Esophagus squamous epithelium (tissue), 5 donors: ENCODE measurements around the gene LRP1B. TPM values are rescaled to one million over a fixed set of nuclear protein-coding genes. Genes with fewer than 3 reads are reported as not detected.

Experiments used
- DNase-seq: peaks from one replicate; lab custom pipeline; 2025; lab: John Stamatoyannopoulos, UW
- H3K27ac ChIP-seq, 4 donors: fragments of 200-600 bp; sonication (generic); one replicate each; pipeline ENCODE4 v1.5.1; 2016 to 2019; ENCODE audit warnings: mild to moderate bottlenecking in 1 of 4
- H3K27me3 ChIP-seq, 4 donors: fragments of 200-600 bp; sonication (generic); 1 replicate in 3 of 4; 2 replicates in 1 of 4; pipeline versions ENCODE4 v1.5.1 to v1.6.0; 2017 to 2021; ENCODE audit warnings: antibody characterized with exemption in 1 of 4
- H3K36me3 ChIP-seq, 3 donors: fragments of 200-600 bp; sonication (generic); one replicate each; pipeline ENCODE4 v1.5.1; 2016 to 2019
- H3K4me1 ChIP-seq, 3 donors: fragments of 200-600 bp; sonication (generic); one replicate each; pipeline ENCODE4 v1.5.1; 2017 to 2019
- H3K4me3 ChIP-seq, 4 donors: fragments of 200-600 bp; sonication (generic); 1 replicate in 3 of 4; 2 replicates in 1 of 4; pipeline ENCODE4 v1.5.1; 2016 to 2019; ENCODE audit warnings: mild to moderate bottlenecking in 2 of 4, moderate library complexity in 1 of 4
- H3K9me3 ChIP-seq, 3 donors: fragments of 200-600 bp; sonication (generic); one replicate each; pipeline ENCODE4 v1.5.1; 2016 to 2019
- CTCF ChIP-seq, 6 experiments: fragments of 450-650 bp in 4 of 6; fragments of 200-600 bp in 2 of 6; sonication (generic) in 2 of 6; IDR thresholded peaks; one replicate each; pipeline ENCODE4 v1.5.1; 2016 to 2019; ENCODE audit warnings: antibody characterized with exemption in 6 of 6, mild to moderate bottlenecking in 4 of 6, moderate library complexity in 4 of 6
- POLR2A ChIP-seq, 4 donors: fragments of 450-650 bp; IDR thresholded peaks; one replicate each; pipeline ENCODE4 v1.6.1; 2017; ENCODE audit warnings: antibody characterized with exemption in 4 of 4, mild to moderate bottlenecking in 4 of 4, moderate library complexity in 3 of 4
- WGBS, 2 donors: methylation state at CpG; one replicate each; pipeline ENCODE4 v1.1.5; 2018; 5-methylcytosine and 5-hydroxymethylcytosine counted together
- intact Hi-C: fragments of 100-400 bp; cut with DNase I; formaldehyde crosslinking; loops from one replicate; pipeline ENCODE4 v1.15.0; 2022
- total RNA-seq, 4 donors: library from RNA; depleted of rRNA; stranded (reverse); fragments of >200 nt; gene quantifications; one replicate each; pipeline ENCODE4 v1.1.0, GENCODE V29; 2016
- donor health status: DM: yes; HTN: yes; CAD: no.

Gene LRP1B
- total RNA-seq, 4 donors from 2014 or later: 0.04 to 1.1 (median 0.23) TPM

- TF ChIP-seq POLR2A (IDR thresholded peaks at IDR 0.05): no peak
- no peak for TF ChIP-seq CTCF (IDR thresholded peaks at IDR 0.05)
- no peak overlapping the region for H3K4me3 ChIP-seq
- no peaks in the 10 kb centered on the region for H3K4me1 ChIP-seq
- no peak overlapping the region for H3K27ac ChIP-seq
- no peaks in the 10 kb centered on the region for H3K36me3 ChIP-seq
- no peaks in the 10 kb centered on the region for H3K9me3 ChIP-seq
- no peak for DNase-seq
- intact Hi-C loops: no loop called here
- no peaks in the 10 kb centered on the region for H3K27me3 ChIP-seq
- 66 to 72% methylated on average over 1 of the region's 1 CpG for WGBS, 2 donors
Measured at GRCh38 chr2:140455315-140455714, 1675.5 kb downstream of the LRP1B start.

GRCh38 chr2:140454717-140455116 is 1676.1 kb downstream of the LRP1B start:
- no peaks in the 10 kb centered on the region for H3K36me3 ChIP-seq
- no peaks in the 10 kb centered on the region for H3K9me3 ChIP-seq
- 43 to 52% methylated on average over 3 of the region's 3 CpGs for WGBS, 2 donors
- intact Hi-C loops: no loop called here
- H3K27me3 ChIP-seq: no peaks in the 10 kb centered on the region
- no peak for DNase-seq
- H3K4me3 ChIP-seq: no peak overlapping the region
- H3K27ac ChIP-seq: no peak overlapping the region
- TF ChIP-seq CTCF (IDR thresholded peaks at IDR 0.05) (no peak), POLR2A (IDR thresholded peaks at IDR 0.05) (no peak)
- H3K4me1 ChIP-seq: no peaks in the 10 kb centered on the region

- intact Hi-C loops: no loop called here
- no peak for TF ChIP-seq POLR2A (IDR thresholded peaks at IDR 0.05)
- TF ChIP-seq CTCF (IDR thresholded peaks at IDR 0.05): no peak
- H3K4me3 ChIP-seq: no peak overlapping the region
- DNase-seq: no peak
- H3K27ac ChIP-seq: no peak overlapping the region
- no peaks in the 10 kb centered on the region for H3K9me3 ChIP-seq
- no peaks in the 10 kb centered on the region for H3K27me3 ChIP-seq
- no peaks in the 10 kb centered on the region for H3K36me3 ChIP-seq
- no peaks in the 10 kb centered on the region for H3K4me1 ChIP-seq
Measured at GRCh38 chr2:140451324-140451723, 1679.5 kb downstream of the LRP1B start.

- Histone ChIP-seq H3K4me1 (no peaks in the 10 kb centered on the region), H3K27me3 (no peaks in the 10 kb centered on the region), H3K9me3 (no peaks in the 10 kb centered on the region), H3K27ac (no peak overlapping the region), H3K4me3 (no peak overlapping the region), H3K36me3 (no peaks in the 10 kb centered on the region)
- 48 to 66% methylated on average over 7 of the region's 7 CpGs for WGBS, 2 donors
- intact Hi-C loops: no loop called here
- TF ChIP-seq POLR2A (IDR thresholded peaks at IDR 0.05) (no peak), CTCF (IDR thresholded peaks at IDR 0.05) (no peak)
- DNase-seq: no peak
Measured at GRCh38 chr2:140442319-140442718, 1688.5 kb downstream of the LRP1B start.

- Histone ChIP-seq H3K4me1 (no peaks in the 10 kb centered on the region), H3K9me3 (no peaks in the 10 kb centered on the region), H3K27ac (no peak overlapping the region), H3K4me3 (no peak overlapping the region), H3K36me3 (no peaks in the 10 kb centered on the region), H3K27me3 (no peaks in the 10 kb centered on the region)
- WGBS, 2 donors: 27 to 29% methylated on average over 2 of the region's 2 CpGs
- DNase-seq: no peak
- intact Hi-C loops: no loop called here
- TF ChIP-seq POLR2A (IDR thresholded peaks at IDR 0.05) (no peak), CTCF (IDR thresholded peaks at IDR 0.05) (no peak)
Measured at GRCh38 chr2:140440815-140441214, 1690.0 kb downstream of the LRP1B start.
